Glutamatergic neuron (in vitro differentiated cells): Measurements from ENCODE around the gene MOV10L1. TPM values are rescaled to one million over a fixed set of nuclear protein-coding genes. Genes with fewer than 3 reads are reported as not detected.
A peak's percentile ranks its signal among the peaks of the same experiment; 100 is the strongest.
"Not testable (repeated sequence)": the region's sequence is repeated elsewhere in the genome, so short reads cannot be mapped to it uniquely, and the experiment has no call there.

Experiments used
- DNase-seq: peaks from one replicate; pipeline ENCODE4 v3.0.0; 2022
- H3K27ac Mint-ChIP-seq: one replicate; pipeline ENCODE4 v1.8.0; 2020; ENCODE audit warnings: mild to moderate bottlenecking, mixed read lengths, inconsistent platforms; ENCODE audit not compliant: unreplicated experiment
- H3K27me3 Mint-ChIP-seq: one replicate; pipeline ENCODE4 v1.8.0; 2020; ENCODE audit warnings: mild to moderate bottlenecking, moderate library complexity, mixed read lengths, inconsistent platforms; ENCODE audit not compliant: unreplicated experiment
- H3K36me3 Mint-ChIP-seq: one replicate; pipeline ENCODE4 v1.8.0; 2020; ENCODE audit warnings: mild to moderate bottlenecking, mixed read lengths, inconsistent platforms; ENCODE audit not compliant: unreplicated experiment
- H3K4me1 Mint-ChIP-seq: one replicate; pipeline ENCODE4 v1.8.0; 2020; ENCODE audit warnings: mild to moderate bottlenecking, low read depth, mixed read lengths, inconsistent platforms; ENCODE audit not compliant: unreplicated experiment
- H3K4me3 Mint-ChIP-seq: one replicate; pipeline ENCODE4 v1.8.0; 2020; ENCODE audit warnings: mild to moderate bottlenecking, mixed read lengths, inconsistent platforms; ENCODE audit not compliant: unreplicated experiment
- H3K9me3 Mint-ChIP-seq: one replicate; pipeline ENCODE4 v1.8.0; 2020; ENCODE audit warnings: mild to moderate bottlenecking, moderate library complexity, mixed read lengths, inconsistent platforms; ENCODE audit not compliant: unreplicated experiment
- total RNA-seq: library from RNA; stranded (reverse); fragmentation: NEBNext Ultra II Directional; extraction: Animal tissue kit (Norgen Biotek cat#: 25700); gene quantifications from one replicate; pipeline ENCODE4 v1.2.1, GENCODE V29; 2021; ENCODE audit not compliant: unreplicated experiment
- TF ChIP-seq, protein P1 (sequence below): fragments of 200-600 bp; sonication (generic); IDR thresholded peaks from one replicate; pipeline ENCODE4 v1.5.0; 2021; ENCODE audit not compliant: partially characterized antibody, unreplicated experiment

The MOV10L1 gene
- total RNA-seq, 1 donor from 2014 or later = 0.34 TPM

DNA sequence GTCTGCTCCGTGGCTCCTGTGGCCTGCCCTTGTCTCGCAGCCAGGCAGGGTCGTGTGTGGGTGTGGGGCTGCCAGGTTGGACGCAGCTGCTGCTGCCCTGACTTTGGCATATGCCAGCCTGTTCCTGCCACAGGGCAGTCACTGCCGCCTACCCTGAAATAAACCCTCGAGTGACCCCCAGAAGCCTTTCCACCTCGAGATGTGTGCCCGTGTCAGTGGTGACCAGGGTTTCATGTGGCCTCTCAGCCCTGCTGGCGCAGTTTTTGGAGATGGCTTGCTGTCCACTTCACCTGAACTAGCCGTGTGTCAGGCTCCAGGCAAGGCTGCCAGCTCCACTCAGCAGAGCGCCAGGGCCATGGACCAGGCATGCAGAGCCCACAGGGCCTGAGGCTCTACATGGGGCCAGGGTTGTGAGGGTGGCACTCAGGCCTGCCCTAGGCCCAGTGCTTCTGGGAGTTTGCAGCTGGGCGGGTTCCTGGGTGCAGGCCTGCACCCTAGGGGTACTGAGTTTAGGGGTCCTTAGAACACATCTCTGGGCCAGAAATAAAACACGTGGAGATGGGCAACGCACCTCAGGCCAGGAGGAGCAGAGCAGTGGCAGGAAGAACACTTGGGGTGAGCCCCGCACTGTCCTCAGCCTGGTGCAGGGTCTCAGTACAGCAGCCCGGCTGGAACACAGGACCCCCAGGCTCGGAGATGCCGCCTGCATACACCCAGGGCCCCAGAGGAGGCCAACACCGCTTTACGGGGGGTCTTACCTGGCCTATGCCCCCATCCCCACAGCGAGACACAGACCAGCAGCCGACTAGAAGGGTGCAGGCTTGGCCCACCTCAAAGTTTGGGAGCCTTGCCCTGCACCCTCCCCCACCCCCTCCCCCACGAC lies 71.9 kb downstream of the MOV10L1 start:
- peaks cover 8% of the 10 kb centered on the region for H3K4me1 Mint-ChIP-seq
- TF ChIP-seq, protein P1, sequence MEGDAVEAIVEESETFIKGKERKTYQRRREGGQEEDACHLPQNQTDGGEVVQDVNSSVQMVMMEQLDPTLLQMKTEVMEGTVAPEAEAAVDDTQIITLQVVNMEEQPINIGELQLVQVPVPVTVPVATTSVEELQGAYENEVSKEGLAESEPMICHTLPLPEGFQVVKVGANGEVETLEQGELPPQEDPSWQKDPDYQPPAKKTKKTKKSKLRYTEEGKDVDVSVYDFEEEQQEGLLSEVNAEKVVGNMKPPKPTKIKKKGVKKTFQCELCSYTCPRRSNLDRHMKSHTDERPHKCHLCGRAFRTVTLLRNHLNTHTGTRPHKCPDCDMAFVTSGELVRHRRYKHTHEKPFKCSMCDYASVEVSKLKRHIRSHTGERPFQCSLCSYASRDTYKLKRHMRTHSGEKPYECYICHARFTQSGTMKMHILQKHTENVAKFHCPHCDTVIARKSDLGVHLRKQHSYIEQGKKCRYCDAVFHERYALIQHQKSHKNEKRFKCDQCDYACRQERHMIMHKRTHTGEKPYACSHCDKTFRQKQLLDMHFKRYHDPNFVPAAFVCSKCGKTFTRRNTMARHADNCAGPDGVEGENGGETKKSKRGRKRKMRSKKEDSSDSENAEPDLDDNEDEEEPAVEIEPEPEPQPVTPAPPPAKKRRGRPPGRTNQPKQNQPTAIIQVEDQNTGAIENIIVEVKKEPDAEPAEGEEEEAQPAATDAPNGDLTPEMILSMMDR = no peak
- peaks cover 4% of the 10 kb centered on the region for H3K36me3 Mint-ChIP-seq
- DNase-seq = peak; percentile 10
- peaks cover 5% of the 10 kb centered on the region for H3K9me3 Mint-ChIP-seq
- H3K4me3 Mint-ChIP-seq = no peak overlapping the region
- no peak overlapping the region for H3K27ac Mint-ChIP-seq
- H3K27me3 Mint-ChIP-seq = peaks cover 3% of the 10 kb centered on the region

DNA sequence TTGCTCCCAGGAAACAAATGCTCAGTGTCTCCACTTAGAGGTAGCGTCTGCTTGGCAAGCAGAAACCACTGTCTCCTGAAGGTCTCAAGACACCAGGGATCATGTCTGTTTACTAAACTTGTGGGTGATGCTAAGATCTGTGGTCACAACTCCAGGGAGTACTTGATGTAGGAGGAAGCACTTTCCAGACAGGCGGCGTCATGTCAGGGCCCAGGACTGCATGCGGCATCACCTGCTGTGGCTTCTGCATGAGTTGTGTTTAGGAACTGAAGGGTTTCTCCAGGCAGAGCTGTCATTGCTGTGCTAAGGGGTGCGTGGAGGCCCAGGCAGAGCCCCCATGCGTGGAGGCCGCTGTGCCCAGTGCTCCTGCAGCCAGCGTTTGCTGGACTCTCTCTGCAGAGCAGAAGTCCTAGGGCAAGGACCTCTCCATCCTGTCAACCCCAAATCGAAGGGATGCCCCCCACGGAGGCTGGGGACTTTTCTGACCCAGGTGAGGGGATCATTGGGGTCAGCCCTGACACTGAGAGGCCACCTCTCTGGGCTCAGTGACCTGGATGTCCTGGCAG lies 72.7 kb downstream of the MOV10L1 start:
- H3K27me3 Mint-ChIP-seq = peaks cover 3% of the 10 kb centered on the region
- H3K36me3 Mint-ChIP-seq = peaks cover 4% of the 10 kb centered on the region
- H3K4me3 Mint-ChIP-seq = no peak overlapping the region
- no peak for DNase-seq
- H3K27ac Mint-ChIP-seq = no peak overlapping the region
- TF ChIP-seq, protein P1 = no peak
- H3K4me1 Mint-ChIP-seq = peaks cover 8% of the 10 kb centered on the region
- H3K9me3 Mint-ChIP-seq = peaks cover 5% of the 10 kb centered on the region

GRCh38 chr22:50165436-50166123 lies 75.8 kb downstream of the MOV10L1 start:
- Mint-ChIP-seq H3K36me3 (no peaks in the 10 kb centered on the region), H3K27ac (no peak overlapping the region), H3K9me3 (peaks cover 6% of the 10 kb centered on the region), H3K4me1 (no peaks in the 10 kb centered on the region), H3K27me3 (peaks cover 15% of the 10 kb centered on the region), H3K4me3 (no peak overlapping the region)
- peak; percentile 10 for DNase-seq
- TF ChIP-seq, protein P1 = no peak

GRCh38 chr22:50167689-50168489 lies 78.1 kb downstream of the MOV10L1 start:
- peaks cover 9% of the 10 kb centered on the region for H3K9me3 Mint-ChIP-seq
- H3K27me3 Mint-ChIP-seq = peaks cover 15% of the 10 kb centered on the region
- H3K27ac Mint-ChIP-seq = no peak overlapping the region
- TF ChIP-seq, protein P1 = no peak
- DNase-seq = peak; percentile 21
- no peaks in the 10 kb centered on the region for H3K36me3 Mint-ChIP-seq
- H3K4me1 Mint-ChIP-seq = no peaks in the 10 kb centered on the region
- H3K4me3 Mint-ChIP-seq = no peak overlapping the region

- H3K27me3 Mint-ChIP-seq = peaks cover 15% of the 10 kb centered on the region
These were observed 78.8 kb downstream of the MOV10L1 start for GRCh38 chr22:50168490-50169180.

More at GRCh38 chr22:50168490-50169180, 78.8 kb downstream of the MOV10L1 start:
- H3K36me3 Mint-ChIP-seq, DNase-seq, H3K4me1 Mint-ChIP-seq, H3K27ac Mint-ChIP-seq: not testable (repeated sequence)
- peak overlapping the region; percentile 14 for H3K4me3 Mint-ChIP-seq
- H3K9me3 Mint-ChIP-seq = peaks cover 10% of the 10 kb centered on the region
